GM18520 (cell line): ENCODE measurements around the gene SWAP70.

ENCODE experiments used
- ATAC-seq: cut with Tn5 transposase; IDR thresholded peaks from one replicate; pipeline ENCODE4 v1.9.1; 2021; ENCODE audit not compliant: unreplicated experiment

The SWAP70 gene

DNA sequence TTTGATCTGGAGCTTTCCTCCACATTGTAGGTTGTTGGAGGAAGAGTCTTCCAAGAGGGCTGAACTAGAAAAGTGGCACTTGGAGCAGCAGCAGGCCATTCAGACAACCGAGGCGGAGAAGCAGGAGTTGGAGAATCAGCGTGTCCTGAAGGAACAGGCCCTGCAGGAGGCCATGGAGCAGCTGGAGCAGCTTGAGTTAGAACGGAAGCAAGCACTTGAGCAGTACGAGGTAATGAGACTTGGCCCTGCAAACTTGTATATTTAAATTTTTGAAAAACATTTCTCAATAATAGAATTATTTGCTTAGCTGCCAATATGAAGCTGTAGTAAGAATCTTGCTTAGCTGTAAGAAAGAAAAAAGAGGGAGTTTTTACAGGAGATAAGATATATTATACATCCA lies 84.0 kb downstream of the SWAP70 start:
- no peak for ATAC-seq

- ATAC-seq = peak; percentile 55
Observed at GRCh38 chr11:9748361-9748970, 84.6 kb downstream of the SWAP70 start.

DNA sequence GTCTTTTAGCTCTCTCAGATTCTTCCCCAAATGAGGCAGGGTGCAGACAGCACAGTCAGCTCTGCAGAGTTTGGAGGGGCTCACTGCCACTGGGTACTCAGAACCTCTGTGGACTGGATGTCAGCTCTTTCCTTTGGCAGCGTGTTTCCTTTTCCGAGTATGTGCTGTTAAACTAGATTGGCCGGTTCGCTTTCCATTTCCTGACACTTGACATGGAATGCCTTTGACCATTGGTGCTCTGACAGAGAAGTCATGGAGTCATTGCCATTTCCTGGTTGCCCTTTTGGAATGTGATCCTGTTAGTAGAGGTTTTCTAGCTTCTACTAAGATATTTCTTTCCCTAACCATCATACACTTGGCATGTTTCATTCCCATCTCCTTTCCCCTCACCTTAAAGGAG lies 86.7 kb downstream of the SWAP70 start:
- no peak for ATAC-seq

GRCh38 chr11:9752091-9752490 lies 88.2 kb downstream of the SWAP70 start:
- ATAC-seq = no peak

GRCh38 chr11:9753021-9753420 lies 89.1 kb downstream of the SWAP70 start:
- ATAC-seq = no peak

- no peak for ATAC-seq
Observed at GRCh38 chr11:9754010-9754471, 90.2 kb downstream of the SWAP70 start.

DNA sequence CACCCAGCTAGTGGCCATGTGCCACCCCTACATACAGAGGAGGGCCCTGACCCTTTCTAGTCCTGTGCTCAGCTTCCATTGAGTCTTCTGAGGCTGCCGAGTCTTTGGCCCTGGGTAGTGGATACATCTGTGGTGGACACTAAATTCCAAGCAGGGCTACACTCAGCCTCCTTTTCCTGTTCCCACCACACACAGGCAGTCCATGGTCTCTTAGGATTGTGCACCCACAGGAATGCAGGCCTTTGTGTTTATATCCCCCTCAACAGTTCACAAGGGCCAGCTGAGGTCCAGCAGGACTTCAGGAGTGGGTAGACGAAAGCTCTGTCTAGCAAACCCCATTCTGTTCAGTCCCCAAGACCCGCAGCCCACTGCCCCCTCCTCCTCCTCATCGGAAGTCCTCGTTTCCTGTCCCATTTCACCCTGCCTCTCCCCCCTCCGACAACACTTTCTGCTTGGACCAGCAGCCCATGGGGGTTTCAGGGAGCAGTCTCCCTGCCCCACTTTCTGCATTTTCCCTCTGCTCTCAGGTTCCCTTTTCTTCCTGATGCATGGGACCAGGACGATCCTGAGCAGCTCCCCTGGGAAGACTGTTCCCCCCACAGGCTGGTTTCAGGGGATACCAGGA lies 91.8 kb downstream of the SWAP70 start:
- no peak for ATAC-seq

- no peak for ATAC-seq
Observed at GRCh38 chr11:9756461-9756860, 92.6 kb downstream of the SWAP70 start.

DNA sequence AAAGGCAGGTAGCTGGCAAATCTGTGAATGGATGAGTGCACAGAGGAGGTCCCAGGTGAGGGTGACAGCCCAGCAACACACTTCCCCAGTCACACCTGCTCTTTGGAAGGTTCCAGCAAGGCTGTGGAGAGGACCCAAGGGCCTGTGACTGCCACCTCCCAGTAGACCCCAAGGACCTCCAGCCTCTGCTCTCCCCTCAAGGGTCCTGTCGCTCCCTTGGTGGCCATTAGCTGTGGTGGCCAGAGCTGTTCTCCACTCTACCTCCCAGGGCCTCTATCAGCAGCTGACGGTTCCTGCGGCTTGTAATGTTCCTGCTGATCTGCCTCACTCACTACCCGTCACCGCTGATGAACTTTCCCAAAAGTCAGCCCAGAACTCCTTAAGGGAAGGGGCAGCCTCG lies 93.0 kb downstream of the SWAP70 start:
- ATAC-seq = no peak

DNA sequence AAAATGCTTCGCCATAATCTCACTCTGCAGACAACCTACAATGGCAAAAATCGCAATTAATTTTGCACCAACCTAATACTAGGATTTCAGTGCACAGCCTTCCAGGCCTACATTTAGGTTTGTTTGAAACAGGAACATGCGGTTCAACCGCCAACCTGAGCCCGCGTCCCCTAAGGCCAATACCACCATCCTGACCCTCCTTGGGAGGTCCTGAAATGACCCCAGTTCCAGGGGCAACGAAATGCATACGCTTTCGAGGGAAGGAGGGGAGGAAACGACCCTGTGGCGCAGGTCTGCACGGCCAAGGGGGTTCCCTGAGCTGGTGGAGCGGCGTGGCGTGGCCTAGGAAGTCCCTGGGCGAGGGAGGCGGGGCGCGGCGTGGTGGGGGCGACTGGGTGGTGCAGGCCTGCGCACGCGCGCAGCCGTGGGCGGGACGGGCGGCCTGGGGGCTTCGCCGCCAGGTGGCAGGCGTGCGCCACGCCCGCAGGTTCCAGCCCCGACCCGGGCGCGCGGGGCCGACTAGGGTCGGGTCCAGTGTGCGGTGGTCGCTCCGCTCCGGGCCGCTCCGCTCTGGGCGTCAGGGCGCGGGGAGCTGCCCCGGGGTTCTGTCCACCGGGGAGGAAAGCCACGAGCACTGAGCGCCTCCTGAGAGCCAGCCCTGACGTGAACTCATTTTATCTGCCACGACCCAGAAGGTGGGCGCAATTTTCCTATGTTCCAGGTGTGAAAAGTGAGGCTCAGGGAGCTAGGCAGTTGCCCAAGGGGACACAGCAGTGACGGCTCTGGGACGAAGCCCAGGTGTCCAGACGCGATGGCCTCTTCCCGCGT lies 94.1 kb downstream of the SWAP70 start:
- peak; percentile 24 for ATAC-seq

DNA sequence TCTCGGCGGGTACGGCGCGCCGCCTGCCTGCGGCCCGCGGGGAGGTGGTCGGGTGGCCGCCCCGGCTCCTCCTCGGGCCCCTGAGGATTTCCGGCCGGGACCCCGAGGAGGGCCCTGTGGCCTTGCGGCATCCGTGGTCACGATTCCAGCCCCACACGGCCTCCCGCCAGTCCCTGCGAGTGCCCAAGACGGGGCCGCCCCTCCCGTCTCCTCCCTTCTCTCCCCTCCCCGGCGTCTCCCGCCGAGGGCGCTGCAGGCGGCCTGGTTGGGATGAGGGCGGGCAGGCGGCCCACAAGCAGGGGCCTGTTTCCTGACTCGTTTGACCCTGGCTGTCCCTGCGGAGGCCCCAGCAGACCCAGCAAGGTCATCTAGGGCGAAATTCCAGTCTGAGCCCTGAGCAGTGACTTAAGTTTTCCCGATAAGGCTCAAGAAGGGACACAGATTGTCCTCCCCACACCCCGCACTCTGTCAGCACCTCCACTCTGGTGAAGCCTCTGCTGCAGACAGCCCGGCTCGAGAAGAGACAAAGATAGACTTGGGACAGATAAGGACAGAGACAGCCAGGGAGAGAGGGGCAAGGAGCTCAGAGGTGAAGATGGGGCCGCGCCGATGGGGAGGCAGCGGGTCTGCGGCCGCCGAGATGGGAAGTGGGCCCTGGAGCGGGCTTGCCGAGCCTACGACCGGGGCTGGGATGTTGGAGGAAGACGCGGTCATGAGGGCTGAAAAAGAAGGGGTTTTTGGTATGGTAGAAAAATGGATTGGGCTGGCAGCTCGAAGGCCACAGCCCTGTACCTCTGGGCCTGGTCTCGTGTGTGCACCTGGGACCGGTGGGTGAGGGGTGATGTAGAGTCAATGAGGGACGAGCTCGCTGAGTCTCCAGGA lies 95.0 kb downstream of the SWAP70 start:
- peak; percentile 0 for ATAC-seq

DNA sequence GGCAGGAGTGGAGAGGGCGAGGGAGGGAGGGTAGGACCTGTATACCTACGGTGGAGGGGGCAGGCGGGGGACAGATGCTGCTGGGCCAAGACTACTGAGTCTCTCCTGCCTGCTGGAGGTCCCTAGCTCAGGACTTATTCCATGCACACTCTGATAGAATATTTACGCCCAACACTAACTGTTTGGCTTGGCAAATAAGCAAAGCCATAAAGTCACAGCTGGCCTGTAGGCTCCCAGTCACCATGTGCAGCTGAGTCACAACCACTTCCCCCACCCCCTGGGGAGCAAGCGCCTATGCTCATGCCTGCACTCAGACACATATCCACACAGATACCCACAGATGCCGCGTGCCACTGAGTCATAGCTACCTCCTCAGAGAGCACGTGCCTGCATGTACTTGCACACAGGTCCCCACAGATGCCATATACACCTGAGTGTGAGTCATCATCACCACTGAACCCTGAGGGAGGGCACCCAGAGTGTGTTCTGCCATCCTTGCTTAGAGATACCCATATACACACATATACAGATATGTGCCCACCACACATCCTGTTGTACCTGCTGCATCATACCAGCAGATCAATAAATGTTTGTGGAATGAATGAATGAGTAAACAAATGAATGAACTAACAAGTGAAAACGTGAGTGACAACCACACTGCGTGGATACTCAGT lies 95.8 kb downstream of the SWAP70 start:
- ATAC-seq = peak; percentile 69

- no peak for ATAC-seq
Observed at GRCh38 chr11:9760193-9760575, 96.3 kb downstream of the SWAP70 start.

GRCh38 chr11:9761441-9761945 lies 97.6 kb downstream of the SWAP70 start:
- ATAC-seq = no peak

DNA sequence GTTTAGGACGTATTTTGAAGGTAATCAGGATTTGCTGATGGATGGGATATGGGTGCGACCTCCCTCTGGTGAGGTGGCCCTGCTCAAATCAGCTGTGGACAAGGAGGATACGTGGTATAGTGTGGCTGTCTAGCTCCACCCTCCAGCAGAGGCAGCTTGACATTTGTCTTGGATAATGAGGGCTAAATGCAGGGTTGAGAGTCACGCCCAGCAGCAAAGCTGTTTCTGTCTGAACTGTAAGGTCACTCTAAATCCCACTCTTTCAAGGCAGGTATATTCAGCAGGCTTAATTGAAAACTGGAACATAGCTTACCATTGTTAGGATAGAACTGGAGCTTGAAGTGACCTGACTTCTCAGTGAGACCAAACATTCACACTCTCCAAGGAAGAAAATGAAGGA lies 98.7 kb downstream of the SWAP70 start:
- no peak for ATAC-seq

- ATAC-seq = no peak
Observed at GRCh38 chr11:9763301-9763700, 99.4 kb downstream of the SWAP70 start.

DNA sequence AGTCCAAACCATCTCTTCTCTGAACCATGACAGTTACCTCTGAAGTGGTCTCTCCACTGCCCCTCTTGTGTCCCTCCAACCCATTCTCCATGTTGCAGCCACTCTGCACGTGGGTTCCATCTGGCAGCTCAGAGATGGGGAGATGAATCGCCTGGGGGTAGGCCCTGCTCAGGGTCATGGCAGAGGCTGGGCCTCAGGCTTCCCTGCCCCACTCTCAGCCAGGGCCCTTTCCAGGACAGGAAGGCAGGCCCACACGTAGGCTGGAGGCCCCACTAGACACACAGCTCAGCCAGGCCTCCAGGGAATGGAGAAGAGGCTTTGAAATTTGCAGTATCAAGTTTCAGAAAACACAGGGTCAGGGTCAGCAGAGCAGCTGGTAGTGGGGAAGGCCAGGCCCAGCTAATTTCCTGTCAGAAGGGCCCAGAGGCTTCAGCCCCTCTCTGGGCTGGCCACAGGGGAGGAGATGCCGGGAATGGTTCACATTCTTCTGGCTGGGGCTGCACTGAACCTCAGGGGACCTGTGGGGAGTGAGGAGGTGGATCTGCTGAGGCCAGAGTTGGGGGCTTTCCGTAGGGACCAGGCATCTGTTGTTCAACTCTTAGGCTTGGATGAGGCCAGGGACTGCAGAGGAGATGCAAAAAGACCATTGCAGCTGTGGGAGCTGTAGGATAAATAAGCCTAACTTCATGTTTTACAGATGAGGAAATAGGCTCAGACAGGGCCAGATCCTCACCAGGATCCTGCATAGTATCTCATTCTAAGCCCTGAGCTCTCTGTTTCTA lies 101.6 kb downstream of the SWAP70 start:
- ATAC-seq = no peak

DNA sequence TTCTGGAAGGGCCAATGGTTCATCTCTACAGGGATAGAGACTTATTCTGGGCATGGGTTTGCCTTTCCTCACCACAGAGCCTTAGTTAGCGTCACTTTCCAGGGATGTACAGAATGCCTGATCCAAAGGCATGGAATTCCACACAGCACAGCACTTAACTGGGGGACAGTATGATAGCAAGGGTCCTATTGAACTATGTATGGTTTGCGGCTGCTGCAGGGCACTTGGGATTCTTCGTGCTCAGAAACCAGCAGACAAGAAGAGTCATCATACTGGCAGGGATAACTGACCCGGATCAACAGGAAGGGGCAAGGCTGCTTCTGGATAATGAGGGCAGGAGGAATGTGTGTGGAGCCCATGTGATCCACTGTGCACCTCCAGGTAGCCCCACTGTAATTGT lies 105.7 kb downstream of the SWAP70 start:
- no peak for ATAC-seq

GRCh38 chr11:9771071-9771511 lies 107.2 kb downstream of the SWAP70 start:
- no peak for ATAC-seq

- ATAC-seq = no peak
Observed at GRCh38 chr11:9772218-9772617, 108.3 kb downstream of the SWAP70 start.
